Esophagus squamous epithelium (tissue), 5 donors: ENCODE data around the gene CDR2L. TPM values are rescaled to one million over a fixed set of nuclear protein-coding genes. Genes with fewer than 3 reads are reported as not detected.

Experiments
- DNase-seq: peaks from one replicate; lab custom pipeline; 2025; lab: John Stamatoyannopoulos, UW
- H3K27ac ChIP-seq, 4 donors: fragments of 200-600 bp; sonication (generic); one replicate each; pipeline ENCODE4 v1.5.1; 2016 to 2019; ENCODE audit warnings: mild to moderate bottlenecking in 1 of 4
- H3K27me3 ChIP-seq, 4 donors: fragments of 200-600 bp; sonication (generic); 1 replicate in 3 of 4; 2 replicates in 1 of 4; pipeline versions ENCODE4 v1.5.1 to v1.6.0; 2017 to 2021; ENCODE audit warnings: antibody characterized with exemption in 1 of 4
- H3K36me3 ChIP-seq, 3 donors: fragments of 200-600 bp; sonication (generic); one replicate each; pipeline ENCODE4 v1.5.1; 2016 to 2019
- H3K4me1 ChIP-seq, 3 donors: fragments of 200-600 bp; sonication (generic); one replicate each; pipeline ENCODE4 v1.5.1; 2017 to 2019
- H3K4me3 ChIP-seq, 4 donors: fragments of 200-600 bp; sonication (generic); 1 replicate in 3 of 4; 2 replicates in 1 of 4; pipeline ENCODE4 v1.5.1; 2016 to 2019; ENCODE audit warnings: mild to moderate bottlenecking in 2 of 4, moderate library complexity in 1 of 4
- H3K9me3 ChIP-seq, 3 donors: fragments of 200-600 bp; sonication (generic); one replicate each; pipeline ENCODE4 v1.5.1; 2016 to 2019
- POLR2A ChIP-seq, 4 donors: fragments of 450-650 bp; IDR thresholded peaks; one replicate each; pipeline ENCODE4 v1.6.1; 2017; ENCODE audit warnings: antibody characterized with exemption in 4 of 4, mild to moderate bottlenecking in 4 of 4, moderate library complexity in 3 of 4
- WGBS, 2 donors: methylation state at CpG; one replicate each; pipeline ENCODE4 v1.1.5; 2018; 5-methylcytosine and 5-hydroxymethylcytosine counted together
- intact Hi-C: fragments of 100-400 bp; cut with DNase I; formaldehyde crosslinking; loops from one replicate; pipeline ENCODE4 v1.15.0; 2022
- total RNA-seq, 4 donors: library from RNA; depleted of rRNA; stranded (reverse); fragments of >200 nt; gene quantifications; one replicate each; pipeline ENCODE4 v1.1.0, GENCODE V29; 2016
- TF ChIP-seq, protein P1 (sequence below), 6 experiments: fragments of 450-650 bp in 4 of 6; fragments of 200-600 bp in 2 of 6; sonication (generic) in 2 of 6; IDR thresholded peaks; one replicate each; pipeline ENCODE4 v1.5.1; 2016 to 2019; ENCODE audit warnings: antibody characterized with exemption in 6 of 6, mild to moderate bottlenecking in 4 of 6, moderate library complexity in 4 of 6
- donor health status: DM: yes; HTN: yes; CAD: no.

Gene CDR2L
- total RNA-seq, 4 donors from 2014 or later, result 5.3 to 7.9 (median 6.7) TPM

GRCh38 chr17:74961657-74962350 is 25.6 kb upstream of the CDR2L start:
- Histone ChIP-seq H3K27ac (no peak overlapping the region), H3K4me1 (peaks cover 3 to 38% (median 9%) of the 10 kb centered on the region in 3 donors), H3K27me3 (peaks cover 0 to 8% (median 0%) of the 10 kb centered on the region in 4 donors), H3K9me3 (no peaks in the 10 kb centered on the region), H3K4me3 (no peak overlapping the region), H3K36me3 (no peaks in the 10 kb centered on the region)
- 9 to 26% methylated on average over 6 to 7 of the region's 23 CpGs for WGBS, 2 donors
- DNase-seq, result no peak
- intact Hi-C loops, result loop anchor here (10.0 kb wide), 2 partner anchors 143 to 233 kb away; partner anchors contain the start of gene ARMC7
- TF ChIP-seq, protein P1, sequence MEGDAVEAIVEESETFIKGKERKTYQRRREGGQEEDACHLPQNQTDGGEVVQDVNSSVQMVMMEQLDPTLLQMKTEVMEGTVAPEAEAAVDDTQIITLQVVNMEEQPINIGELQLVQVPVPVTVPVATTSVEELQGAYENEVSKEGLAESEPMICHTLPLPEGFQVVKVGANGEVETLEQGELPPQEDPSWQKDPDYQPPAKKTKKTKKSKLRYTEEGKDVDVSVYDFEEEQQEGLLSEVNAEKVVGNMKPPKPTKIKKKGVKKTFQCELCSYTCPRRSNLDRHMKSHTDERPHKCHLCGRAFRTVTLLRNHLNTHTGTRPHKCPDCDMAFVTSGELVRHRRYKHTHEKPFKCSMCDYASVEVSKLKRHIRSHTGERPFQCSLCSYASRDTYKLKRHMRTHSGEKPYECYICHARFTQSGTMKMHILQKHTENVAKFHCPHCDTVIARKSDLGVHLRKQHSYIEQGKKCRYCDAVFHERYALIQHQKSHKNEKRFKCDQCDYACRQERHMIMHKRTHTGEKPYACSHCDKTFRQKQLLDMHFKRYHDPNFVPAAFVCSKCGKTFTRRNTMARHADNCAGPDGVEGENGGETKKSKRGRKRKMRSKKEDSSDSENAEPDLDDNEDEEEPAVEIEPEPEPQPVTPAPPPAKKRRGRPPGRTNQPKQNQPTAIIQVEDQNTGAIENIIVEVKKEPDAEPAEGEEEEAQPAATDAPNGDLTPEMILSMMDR (IDR thresholded peaks at IDR 0.05), result peak; percentile 77 to 91 (median 86)
- TF ChIP-seq POLR2A (IDR thresholded peaks at IDR 0.05), result no peak

GRCh38 chr17:74962622-74963394 is 24.6 kb upstream of the CDR2L start:
- peaks cover 0 to 8% (median 0%) of the 10 kb centered on the region in 4 donors for H3K27me3 ChIP-seq
- WGBS, 2 donors, result 90 to 93% methylated on average over 5 to 8 of the region's 18 CpGs
- peaks cover 3 to 37% (median 9%) of the 10 kb centered on the region in 3 donors for H3K4me1 ChIP-seq
- no peak for DNase-seq
- H3K4me3 ChIP-seq, result no peak overlapping the region
- TF ChIP-seq POLR2A (IDR thresholded peaks at IDR 0.05), result no peak
- TF ChIP-seq, protein P1 (IDR thresholded peaks at IDR 0.05), result no peak
- no peak overlapping the region for H3K27ac ChIP-seq
- H3K36me3 ChIP-seq, result no peaks in the 10 kb centered on the region
- intact Hi-C loops, result loop anchor here (10.0 kb wide), 2 partner anchors 142 to 232 kb away; partner anchors contain the start of gene ARMC7
- no peaks in the 10 kb centered on the region for H3K9me3 ChIP-seq

GRCh38 chr17:74963656-74964055 is 23.8 kb upstream of the CDR2L start:
- Histone ChIP-seq H3K4me1 (peaks cover 11 to 39% (median 12%) of the 10 kb centered on the region in 3 donors), H3K36me3 (no peaks in the 10 kb centered on the region), H3K27ac (no peak overlapping the region), H3K4me3 (no peak overlapping the region), H3K9me3 (no peaks in the 10 kb centered on the region), H3K27me3 (peaks cover 0 to under 1% (median 0%) of the 10 kb centered on the region in 4 donors)
- TF ChIP-seq, protein P1 (IDR thresholded peaks at IDR 0.05), result peak in 1 of 6 experiments; percentile 5
- TF ChIP-seq POLR2A (IDR thresholded peaks at IDR 0.05), result no peak
- no CpG with 5 or more reads among the region's 12 CpGs for WGBS, 2 donors
- DNase-seq, result no peak
- intact Hi-C loops, result loop anchor here (10.0 kb wide), 2 partner anchors 141 to 231 kb away; partner anchors contain the start of gene ARMC7

GRCh38 chr17:74964246-74964761 is 23.1 kb upstream of the CDR2L start:
- no peak overlapping the region for H3K27ac ChIP-seq
- H3K36me3 ChIP-seq, result no peaks in the 10 kb centered on the region
- no peak overlapping the region for H3K4me3 ChIP-seq
- TF ChIP-seq POLR2A (IDR thresholded peaks at IDR 0.05), result no peak
- TF ChIP-seq, protein P1 (IDR thresholded peaks at IDR 0.05), result no peak
- intact Hi-C loops, result loop anchor here (10.0 kb wide), 2 partner anchors 140 to 230 kb away; partner anchors contain the start of gene ARMC7
- WGBS, 2 donors, result 87% methylated on average over 5 of the region's 12 CpGs; no CpG with 5 or more reads in 1 of the 2 donors
- H3K4me1 ChIP-seq, result peaks cover 11 to 45% (median 16%) of the 10 kb centered on the region in 3 donors
- no peak for DNase-seq
- H3K9me3 ChIP-seq, result no peaks in the 10 kb centered on the region
- peaks cover 0 to 4% (median 0%) of the 10 kb centered on the region in 4 donors for H3K27me3 ChIP-seq
